Lower lobe of right lung (tissue), 2 donors: ENCODE data around the gene MAPK12. TPM values are rescaled to one million over a fixed set of nuclear protein-coding genes. Genes with fewer than 3 reads are reported as not detected.
A peak's percentile ranks its signal among the peaks of the same experiment; 100 is the strongest.

Experiments
- ATAC-seq, 2 donors: fragments of 200-7000 bp; cut with Tn5 transposase; one replicate each; pipeline ENCODE4 v1.9.1; 2020 to 2022; ENCODE audit warnings: mild to moderate bottlenecking in 2 of 2, moderate library complexity in 2 of 2
- DNase-seq: peaks from one replicate; pipeline ENCODE4 v3.0.0-alpha.2; 2020
- H3K27ac ChIP-seq: fragments of 200-600 bp; one replicate; pipeline ENCODE4 v1.8.0; 2022
- H3K27me3 ChIP-seq: fragments of 200-600 bp; one replicate; pipeline ENCODE4 v1.8.0; 2022; ENCODE audit warnings: low read depth
- H3K36me3 ChIP-seq: fragments of 200-600 bp; one replicate; pipeline ENCODE4 v1.8.0; 2022; ENCODE audit warnings: mild to moderate bottlenecking
- H3K4me1 ChIP-seq: fragments of 200-600 bp; one replicate; pipeline ENCODE4 v1.8.0; 2022
- H3K4me3 ChIP-seq: fragments of 200-600 bp; one replicate; pipeline ENCODE4 v1.8.0; 2022; ENCODE audit warnings: mild to moderate bottlenecking
- H3K9me3 ChIP-seq: fragments of 200-600 bp; one replicate; pipeline ENCODE4 v1.8.0; 2022
- CTCF ChIP-seq: fragments of 200-600 bp; IDR thresholded peaks from one replicate; pipeline ENCODE4 v1.8.0; 2022; ENCODE audit warnings: antibody characterized with exemption, mild to moderate bottlenecking
- intact Hi-C: fragments of 100-400 bp; cut with DNase I; formaldehyde crosslinking; loops from one replicate; pipeline ENCODE4 v1.11.0; 2022
- total RNA-seq: library from RNA; stranded (reverse); fragmentation: NEBNext Ultra II Directional; extraction: Animal tissue kit (Norgen Biotek cat#: 25700); gene quantifications from one replicate; pipeline ENCODE4 v1.2.1, GENCODE V29; 2021
- donor health status: DM: no; HTN: yes; CAD: no; lungs with severe emphysema.

MAPK12 gene
- total RNA-seq, 1 donor from 2014 or later = 11.9 TPM

- DNase-seq (no peak), ATAC-seq (peak; percentile 45 to 77)
- Histone ChIP-seq H3K4me3 (peak overlapping the region; percentile 82), H3K36me3 (peaks cover 17% of the 10 kb centered on the region), H3K27me3 (no peaks in the 10 kb centered on the region), H3K27ac (peak overlapping the region; percentile 90), H3K4me1 (peaks cover 72% of the 10 kb centered on the region), H3K9me3 (no peaks in the 10 kb centered on the region)
- intact Hi-C loops = no loop called here
- no peak for TF ChIP-seq CTCF
Observed at GRCh38 chr22:50245214-50246072, 16.0 kb downstream of the MAPK12 start.

GRCh38 chr22:50244420-50245213, 16.9 kb downstream of the MAPK12 start, which contains the start of gene TUBGCP6:
Gene TUBGCP6, minus strand, starts transcription at chr22:50245023. Its CDS starts 564 bp downstream, at chr22:50244459.
- Histone ChIP-seq H3K36me3 (peaks cover 25% of the 10 kb centered on the region), H3K4me1 (peaks cover 64% of the 10 kb centered on the region), H3K4me3 (peak within 1 kb of the TSS; percentile 82), H3K9me3 (no peaks in the 10 kb centered on the region), H3K27ac (peak within 1 kb of the TSS; percentile 90), H3K27me3 (no peaks in the 10 kb centered on the region)
- ATAC-seq = peak; percentile 93 to 95
- intact Hi-C loops = no loop called here
- peak; percentile 28 for TF ChIP-seq CTCF
- peak; percentile 98 for DNase-seq

- ATAC-seq = no peak
- intact Hi-C loops = no loop called here
Observed at GRCh38 chr22:50243685-50244419, 17.6 kb downstream of the MAPK12 start.

GRCh38 chr22:50242406-50242949, 19.0 kb downstream of the MAPK12 start:
- Histone ChIP-seq H3K27ac (no peak overlapping the region), H3K36me3 (peaks cover 43% of the 10 kb centered on the region), H3K4me1 (peaks cover 53% of the 10 kb centered on the region), H3K27me3 (no peaks in the 10 kb centered on the region), H3K9me3 (no peaks in the 10 kb centered on the region), H3K4me3 (peak overlapping the region; percentile 82)
- DNase-seq (no peak), ATAC-seq (no peak)
- intact Hi-C loops = no loop called here
- no peak for TF ChIP-seq CTCF

More at GRCh38 chr22:50243685-50244419, 17.6 kb downstream of the MAPK12 start:
- no peak for DNase-seq
- H3K4me1 ChIP-seq = peaks cover 59% of the 10 kb centered on the region
- peaks cover 33% of the 10 kb centered on the region for H3K36me3 ChIP-seq
- H3K9me3 ChIP-seq = no peaks in the 10 kb centered on the region
- peak overlapping the region; percentile 82 for H3K4me3 ChIP-seq
- TF ChIP-seq CTCF = no peak
- H3K27ac ChIP-seq = peak overlapping the region; percentile 90
- H3K27me3 ChIP-seq = no peaks in the 10 kb centered on the region

GRCh38 chr22:50238755-50239154, 22.7 kb downstream of the MAPK12 start:
- intact Hi-C loops = no loop called here
- Histone ChIP-seq H3K9me3 (no peaks in the 10 kb centered on the region), H3K36me3 (peaks cover 42% of the 10 kb centered on the region), H3K27me3 (no peaks in the 10 kb centered on the region), H3K4me1 (peaks cover 32% of the 10 kb centered on the region), H3K27ac (no peak overlapping the region), H3K4me3 (no peak overlapping the region)
- no peak for TF ChIP-seq CTCF
- no peak for ATAC-seq
- no peak for DNase-seq
